Esophagus squamous epithelium (tissue), 5 donors: ENCODE results near the gene DLGAP4. TPM values are rescaled to one million over a fixed set of nuclear protein-coding genes. Genes with fewer than 3 reads are reported as not detected.

ENCODE experiments used
- DNase-seq: peaks from one replicate; lab custom pipeline; 2025; lab: John Stamatoyannopoulos, UW
- H3K27ac ChIP-seq, 4 donors: fragments of 200-600 bp; sonication (generic); one replicate each; pipeline ENCODE4 v1.5.1; 2016 to 2019; ENCODE audit warnings: mild to moderate bottlenecking in 1 of 4
- H3K27me3 ChIP-seq, 4 donors: fragments of 200-600 bp; sonication (generic); 1 replicate in 3 of 4; 2 replicates in 1 of 4; pipeline versions ENCODE4 v1.5.1 to v1.6.0; 2017 to 2021; ENCODE audit warnings: antibody characterized with exemption in 1 of 4
- H3K36me3 ChIP-seq, 3 donors: fragments of 200-600 bp; sonication (generic); one replicate each; pipeline ENCODE4 v1.5.1; 2016 to 2019
- H3K4me1 ChIP-seq, 3 donors: fragments of 200-600 bp; sonication (generic); one replicate each; pipeline ENCODE4 v1.5.1; 2017 to 2019
- H3K4me3 ChIP-seq, 4 donors: fragments of 200-600 bp; sonication (generic); 1 replicate in 3 of 4; 2 replicates in 1 of 4; pipeline ENCODE4 v1.5.1; 2016 to 2019; ENCODE audit warnings: mild to moderate bottlenecking in 2 of 4, moderate library complexity in 1 of 4
- H3K9me3 ChIP-seq, 3 donors: fragments of 200-600 bp; sonication (generic); one replicate each; pipeline ENCODE4 v1.5.1; 2016 to 2019
- POLR2A ChIP-seq, 4 donors: fragments of 450-650 bp; IDR thresholded peaks; one replicate each; pipeline ENCODE4 v1.6.1; 2017; ENCODE audit warnings: antibody characterized with exemption in 4 of 4, mild to moderate bottlenecking in 4 of 4, moderate library complexity in 3 of 4
- WGBS, 2 donors: methylation state at CpG; one replicate each; pipeline ENCODE4 v1.1.5; 2018; 5-methylcytosine and 5-hydroxymethylcytosine counted together
- intact Hi-C: fragments of 100-400 bp; cut with DNase I; formaldehyde crosslinking; loops from one replicate; pipeline ENCODE4 v1.15.0; 2022
- total RNA-seq, 4 donors: library from RNA; depleted of rRNA; stranded (reverse); fragments of >200 nt; gene quantifications; one replicate each; pipeline ENCODE4 v1.1.0, GENCODE V29; 2016
- TF ChIP-seq, protein P1 (sequence below), 6 experiments: fragments of 450-650 bp in 4 of 6; fragments of 200-600 bp in 2 of 6; sonication (generic) in 2 of 6; IDR thresholded peaks; one replicate each; pipeline ENCODE4 v1.5.1; 2016 to 2019; ENCODE audit warnings: antibody characterized with exemption in 6 of 6, mild to moderate bottlenecking in 4 of 6, moderate library complexity in 4 of 6
- donor health status: DM: yes; HTN: yes; CAD: no.

Gene DLGAP4
- total RNA-seq, 4 donors from 2014 or later = 9.4 to 40.4 (median 16.4) TPM

DNA sequence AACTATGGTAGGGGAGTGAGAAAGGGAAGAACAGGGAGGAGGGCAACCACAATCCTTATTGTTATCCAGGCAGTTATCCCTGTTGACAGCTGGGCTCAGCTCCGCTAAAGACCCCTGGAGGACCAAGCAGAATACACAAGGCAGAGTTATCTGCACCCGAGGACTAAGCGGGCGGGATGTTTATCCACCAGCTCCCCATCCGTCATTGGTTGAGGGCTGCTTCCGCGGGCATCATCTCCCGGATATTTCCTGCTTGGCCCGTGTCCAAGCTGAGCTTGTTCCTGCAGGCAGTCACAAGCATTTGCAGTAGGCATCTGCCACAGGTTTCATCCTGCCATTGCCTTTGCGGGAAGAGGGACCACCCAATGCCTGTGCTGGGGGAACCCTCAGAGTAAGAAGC is 102.1 kb downstream of the DLGAP4 start:
- peaks cover 0 to 31% (median 0%) of the 10 kb centered on the region in 4 donors for H3K27me3 ChIP-seq
- no peak for DNase-seq
- WGBS, 2 donors = 5 to 23% methylated on average over 8 to 9 of the region's 10 CpGs
- peaks cover 0 to 3% (median 0%) of the 10 kb centered on the region in 3 donors for H3K9me3 ChIP-seq
- no peak overlapping the region for H3K4me3 ChIP-seq
- peaks cover 0 to 9% (median 0%) of the 10 kb centered on the region in 3 donors for H3K4me1 ChIP-seq
- no peaks in the 10 kb centered on the region for H3K36me3 ChIP-seq
- TF ChIP-seq, protein P1, sequence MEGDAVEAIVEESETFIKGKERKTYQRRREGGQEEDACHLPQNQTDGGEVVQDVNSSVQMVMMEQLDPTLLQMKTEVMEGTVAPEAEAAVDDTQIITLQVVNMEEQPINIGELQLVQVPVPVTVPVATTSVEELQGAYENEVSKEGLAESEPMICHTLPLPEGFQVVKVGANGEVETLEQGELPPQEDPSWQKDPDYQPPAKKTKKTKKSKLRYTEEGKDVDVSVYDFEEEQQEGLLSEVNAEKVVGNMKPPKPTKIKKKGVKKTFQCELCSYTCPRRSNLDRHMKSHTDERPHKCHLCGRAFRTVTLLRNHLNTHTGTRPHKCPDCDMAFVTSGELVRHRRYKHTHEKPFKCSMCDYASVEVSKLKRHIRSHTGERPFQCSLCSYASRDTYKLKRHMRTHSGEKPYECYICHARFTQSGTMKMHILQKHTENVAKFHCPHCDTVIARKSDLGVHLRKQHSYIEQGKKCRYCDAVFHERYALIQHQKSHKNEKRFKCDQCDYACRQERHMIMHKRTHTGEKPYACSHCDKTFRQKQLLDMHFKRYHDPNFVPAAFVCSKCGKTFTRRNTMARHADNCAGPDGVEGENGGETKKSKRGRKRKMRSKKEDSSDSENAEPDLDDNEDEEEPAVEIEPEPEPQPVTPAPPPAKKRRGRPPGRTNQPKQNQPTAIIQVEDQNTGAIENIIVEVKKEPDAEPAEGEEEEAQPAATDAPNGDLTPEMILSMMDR (IDR thresholded peaks at IDR 0.05) = no peak
- no peak for TF ChIP-seq POLR2A (IDR thresholded peaks at IDR 0.05)
- no peak overlapping the region for H3K27ac ChIP-seq
- intact Hi-C loops = no loop called here

DNA sequence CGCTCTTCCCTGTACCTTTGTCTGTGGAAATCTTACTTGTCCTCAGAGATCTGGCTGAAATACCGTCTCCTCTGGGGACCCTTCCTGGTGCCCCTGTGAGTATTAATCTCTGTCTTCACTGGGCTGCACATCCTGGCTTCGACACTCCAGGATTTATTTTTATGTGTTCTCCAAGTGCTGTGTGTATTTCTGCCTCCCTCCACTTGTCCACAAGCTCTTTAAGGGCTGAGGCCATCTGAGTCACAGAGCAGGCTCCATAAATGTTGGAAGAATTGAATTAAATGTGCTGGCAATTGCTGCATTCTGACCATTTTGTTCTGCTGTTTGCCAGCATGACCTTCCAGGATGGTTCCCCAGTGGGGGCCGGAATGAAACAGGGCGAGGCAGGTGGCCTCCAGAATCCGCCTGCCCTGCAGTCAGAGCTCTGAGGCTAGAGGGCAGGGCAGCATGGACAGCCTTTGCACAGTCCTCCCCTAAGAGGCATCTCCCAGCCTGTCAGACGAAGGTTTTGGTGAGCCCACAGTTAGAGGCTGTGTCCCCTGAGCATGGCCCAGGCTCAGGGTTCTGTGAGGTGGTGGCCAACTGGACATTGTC is 105.8 kb downstream of the DLGAP4 start:
- H3K4me1 ChIP-seq = peaks cover 0 to 9% (median 0%) of the 10 kb centered on the region in 3 donors
- DNase-seq = no peak
- TF ChIP-seq, protein P1 (IDR thresholded peaks at IDR 0.05) = no peak
- TF ChIP-seq POLR2A (IDR thresholded peaks at IDR 0.05) = no peak
- no peak overlapping the region for H3K4me3 ChIP-seq
- H3K27me3 ChIP-seq = peaks cover 0 to 13% (median 0%) of the 10 kb centered on the region in 4 donors
- H3K36me3 ChIP-seq = no peaks in the 10 kb centered on the region
- H3K9me3 ChIP-seq = no peaks in the 10 kb centered on the region
- WGBS, 2 donors = 80 to 82% methylated on average over 6 to 7 of the region's 7 CpGs
- H3K27ac ChIP-seq = no peak overlapping the region
- intact Hi-C loops = no loop called here

DNA sequence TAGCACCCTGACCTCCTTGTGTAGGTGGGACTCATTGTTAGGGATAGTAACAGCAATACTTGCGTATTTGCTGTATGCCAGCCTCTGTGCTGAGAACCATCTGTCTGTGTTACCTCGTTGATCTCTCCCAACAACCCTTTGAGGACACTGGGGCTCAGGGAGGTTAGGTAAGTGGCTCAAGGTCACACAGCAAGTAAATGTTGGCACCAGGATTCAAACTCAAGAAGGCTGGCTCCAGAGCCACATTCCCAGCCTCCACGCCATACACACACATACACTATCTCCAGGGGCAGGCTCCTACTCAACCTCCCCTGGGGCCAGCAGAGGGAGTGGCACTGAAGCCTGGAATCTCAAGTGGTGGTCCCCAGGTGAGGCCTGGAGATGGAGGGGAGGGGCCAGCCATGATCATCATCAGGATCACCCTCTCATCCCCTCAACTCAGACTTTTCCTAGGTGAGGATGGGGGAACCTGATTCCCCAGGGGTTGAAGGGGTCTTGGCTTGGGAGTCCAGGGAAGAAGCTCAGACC is 109.4 kb downstream of the DLGAP4 start:
- H3K9me3 ChIP-seq = no peaks in the 10 kb centered on the region
- no peaks in the 10 kb centered on the region for H3K4me1 ChIP-seq
- TF ChIP-seq POLR2A (IDR thresholded peaks at IDR 0.05) = no peak
- TF ChIP-seq, protein P1 (IDR thresholded peaks at IDR 0.05) = no peak
- H3K27ac ChIP-seq = no peak overlapping the region
- intact Hi-C loops = no loop called here
- H3K27me3 ChIP-seq = peaks cover 0 to 35% (median 0%) of the 10 kb centered on the region in 4 donors
- no peak overlapping the region for H3K4me3 ChIP-seq
- WGBS, 2 donors = 80 to 89% methylated on average over 2 of the region's 3 CpGs
- no peak for DNase-seq
- no peaks in the 10 kb centered on the region for H3K36me3 ChIP-seq

DNA sequence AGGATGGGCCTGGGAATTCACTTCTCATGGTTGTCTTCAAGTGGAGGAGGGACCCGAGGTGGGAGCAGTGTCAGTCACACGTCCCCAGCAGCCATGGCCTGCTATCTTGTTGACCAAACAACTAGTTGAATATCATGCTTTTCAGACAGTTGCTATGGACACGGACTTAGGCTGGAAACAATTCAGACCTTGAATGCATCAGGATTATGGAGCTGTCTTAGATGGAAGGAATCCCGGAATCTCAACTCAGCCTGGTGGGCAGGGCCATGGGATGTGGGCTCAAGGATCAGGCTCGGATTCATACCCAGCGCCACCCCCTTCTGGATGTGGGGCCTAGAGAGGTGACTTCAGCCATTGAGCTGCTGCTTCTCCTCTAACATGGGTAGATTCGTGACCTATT is 112.6 kb downstream of the DLGAP4 start:
- Histone ChIP-seq H3K4me1 (no peaks in the 10 kb centered on the region), H3K27me3 (peaks cover 0 to 49% (median 0%) of the 10 kb centered on the region in 4 donors), H3K4me3 (no peak overlapping the region), H3K36me3 (no peaks in the 10 kb centered on the region), H3K27ac (no peak overlapping the region), H3K9me3 (no peaks in the 10 kb centered on the region)
- TF ChIP-seq POLR2A (IDR thresholded peaks at IDR 0.05) = no peak
- TF ChIP-seq, protein P1 (IDR thresholded peaks at IDR 0.05) = no peak
- 54 to 72% methylated on average over 5 to 7 of the region's 7 CpGs for WGBS, 2 donors
- intact Hi-C loops = no loop called here
- DNase-seq = no peak

DNA sequence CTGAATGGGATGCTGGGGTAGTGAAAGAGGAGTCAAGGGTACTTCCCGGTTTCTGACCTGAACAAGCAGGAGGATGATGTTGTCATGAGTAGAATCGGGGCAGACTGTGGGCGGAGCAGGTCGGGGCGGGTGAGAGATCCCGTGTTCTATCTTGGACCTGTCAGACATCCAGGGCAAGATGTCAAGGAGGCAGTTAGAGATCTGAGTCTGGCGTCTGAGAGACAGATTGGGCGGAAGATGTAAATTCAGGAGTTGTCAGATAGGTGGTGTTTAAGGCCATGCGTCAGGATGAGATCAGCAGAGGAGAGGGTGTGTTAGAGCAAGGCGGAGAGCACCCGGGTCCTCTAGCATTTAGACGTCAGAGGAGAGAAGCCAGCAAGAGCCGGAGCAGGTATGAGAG is 115.5 kb downstream of the DLGAP4 start:
- Histone ChIP-seq H3K27ac (no peak overlapping the region), H3K4me1 (no peaks in the 10 kb centered on the region), H3K9me3 (no peaks in the 10 kb centered on the region), H3K36me3 (no peaks in the 10 kb centered on the region), H3K27me3 (peaks cover 0 to 68% (median 0%) of the 10 kb centered on the region in 4 donors), H3K4me3 (no peak overlapping the region)
- DNase-seq = no peak
- TF ChIP-seq POLR2A (IDR thresholded peaks at IDR 0.05) = no peak
- TF ChIP-seq, protein P1 (IDR thresholded peaks at IDR 0.05) = no peak
- intact Hi-C loops = no loop called here
- WGBS, 2 donors = 38 to 53% methylated on average over 13 of the region's 13 CpGs
